HG02763 (cell line): ENCODE results near the gene SGIP1.
"Not testable (repeated sequence)": the region's sequence is repeated elsewhere in the genome, so short reads cannot be mapped to it uniquely, and the experiment has no call there.

ENCODE experiments used
- ATAC-seq: cut with Tn5 transposase; IDR thresholded peaks from one replicate; pipeline ENCODE4 v1.9.1; 2021; ENCODE audit warnings: mild to moderate bottlenecking, moderate library complexity; ENCODE audit not compliant: unreplicated experiment

Gene SGIP1

DNA sequence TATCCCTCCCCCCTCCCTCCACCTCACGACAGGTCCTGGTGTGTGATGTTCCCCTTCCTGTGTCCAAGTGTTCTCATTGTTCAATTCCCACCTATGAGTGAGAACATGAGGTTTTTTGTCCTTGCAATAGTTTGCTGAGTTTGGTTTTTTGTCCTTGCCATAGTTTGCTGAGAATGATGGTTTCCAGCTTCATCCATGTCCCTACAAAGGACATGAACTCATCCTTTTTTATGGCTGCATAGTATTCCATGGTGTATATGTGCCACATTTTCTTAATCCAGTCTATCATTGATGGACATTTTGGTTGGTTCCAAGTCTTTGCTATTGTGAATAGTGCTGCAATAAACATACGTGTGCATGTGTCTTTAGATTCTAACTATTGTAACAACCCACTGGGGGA is 261.9 kb downstream of the SGIP1 start:
- ATAC-seq: not testable (repeated sequence)
